ENCODE results near the gene DUSP14.

DUSP14 gene

GRCh38 chr17:37558299-37558698 lies 68.6 kb downstream of the DUSP14 start:
- no peak for DNase-seq (ENCODE audit: low spot score)

- no peak for DNase-seq (ENCODE audit: low spot score)
Observed at GRCh38 chr17:37562016-37562745, 72.5 kb downstream of the DUSP14 start.

All from AG08396 (cell line).